HG03108 (cell line): ENCODE measurements around the gene FER.

ENCODE experiments used
- ATAC-seq: cut with Tn5 transposase; IDR thresholded peaks from one replicate; pipeline ENCODE4 v1.9.1; 2021; ENCODE audit warnings: moderate library complexity; ENCODE audit not compliant: unreplicated experiment

FER gene

GRCh38 chr5:109224276-109224882, 476.7 kb downstream of the FER start:
- ATAC-seq, result no peak

GRCh38 chr5:109225716-109226625, 478.3 kb downstream of the FER start:
- no peak for ATAC-seq

- ATAC-seq, result no peak
These were observed 482.7 kb downstream of the FER start for GRCh38 chr5:109230369-109230768.

- no peak for ATAC-seq
These were observed 483.6 kb downstream of the FER start for GRCh38 chr5:109231331-109231730.

GRCh38 chr5:109234381-109234780, 486.7 kb downstream of the FER start:
- ATAC-seq, result no peak

GRCh38 chr5:109239456-109239855, 491.8 kb downstream of the FER start:
- no peak for ATAC-seq

- ATAC-seq, result no peak
These were observed 494.8 kb downstream of the FER start for GRCh38 chr5:109242518-109242917.

- no peak for ATAC-seq
These were observed 498.7 kb downstream of the FER start for GRCh38 chr5:109246395-109246794.
